NB4 (cell line): ENCODE results near the gene ZBTB20.

ENCODE experiments used
- DNase-seq: peaks from one replicate; pipeline ENCODE4 v3.0.0; 2010; ENCODE audit warnings: low read depth
- H3K4me3 ChIP-seq: one replicate; pipeline ENCODE4 v1.5.1; 2011; ENCODE audit warnings: mild to moderate bottlenecking, low read depth, low read length, moderate library complexity
- MAX ChIP-seq: IDR thresholded peaks from 2 replicates; pipeline ENCODE4 v1.6.1; 2011; ENCODE audit warnings: low read depth, low read length
- MYC ChIP-seq: IDR thresholded peaks from 2 replicates; pipeline ENCODE4 v1.6.1; 2011; ENCODE audit warnings: low read depth, low read length
- POLR2A ChIP-seq: IDR thresholded peaks from 2 replicates; pipeline ENCODE4 v1.6.1; 2011; ENCODE audit warnings: mild to moderate bottlenecking; ENCODE audit not compliant: insufficient read length; ENCODE audit errors: extremely low read depth
- TF ChIP-seq, protein P1 (sequence below): IDR thresholded peaks from one replicate; pipeline ENCODE4 v1.5.1; 2012; ENCODE audit warnings: low read depth, low read length

The ZBTB20 gene

DNA sequence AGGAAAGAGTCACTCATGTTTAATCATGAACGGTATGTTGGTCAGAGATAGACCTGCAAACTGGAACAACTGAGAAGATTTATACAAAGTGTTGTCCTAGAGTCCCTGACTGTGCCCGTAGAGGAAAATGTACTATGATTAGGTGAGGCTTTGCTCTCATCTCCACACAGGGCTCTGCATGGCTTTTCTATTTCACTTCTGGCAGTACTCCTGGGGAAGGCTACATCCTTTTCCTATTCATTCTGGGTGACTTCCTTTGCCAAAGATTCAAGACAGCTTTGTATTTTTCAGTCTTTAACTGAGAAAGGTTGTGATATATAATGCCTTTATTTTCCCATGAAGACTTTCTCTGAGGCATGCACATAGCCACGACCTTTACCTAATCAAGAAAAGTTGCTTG lies 414.7 kb downstream of the ZBTB20 start:
- DNase-seq = no peak
- TF ChIP-seq MAX = no peak
- no peak for TF ChIP-seq POLR2A
- TF ChIP-seq, protein P1, sequence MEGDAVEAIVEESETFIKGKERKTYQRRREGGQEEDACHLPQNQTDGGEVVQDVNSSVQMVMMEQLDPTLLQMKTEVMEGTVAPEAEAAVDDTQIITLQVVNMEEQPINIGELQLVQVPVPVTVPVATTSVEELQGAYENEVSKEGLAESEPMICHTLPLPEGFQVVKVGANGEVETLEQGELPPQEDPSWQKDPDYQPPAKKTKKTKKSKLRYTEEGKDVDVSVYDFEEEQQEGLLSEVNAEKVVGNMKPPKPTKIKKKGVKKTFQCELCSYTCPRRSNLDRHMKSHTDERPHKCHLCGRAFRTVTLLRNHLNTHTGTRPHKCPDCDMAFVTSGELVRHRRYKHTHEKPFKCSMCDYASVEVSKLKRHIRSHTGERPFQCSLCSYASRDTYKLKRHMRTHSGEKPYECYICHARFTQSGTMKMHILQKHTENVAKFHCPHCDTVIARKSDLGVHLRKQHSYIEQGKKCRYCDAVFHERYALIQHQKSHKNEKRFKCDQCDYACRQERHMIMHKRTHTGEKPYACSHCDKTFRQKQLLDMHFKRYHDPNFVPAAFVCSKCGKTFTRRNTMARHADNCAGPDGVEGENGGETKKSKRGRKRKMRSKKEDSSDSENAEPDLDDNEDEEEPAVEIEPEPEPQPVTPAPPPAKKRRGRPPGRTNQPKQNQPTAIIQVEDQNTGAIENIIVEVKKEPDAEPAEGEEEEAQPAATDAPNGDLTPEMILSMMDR = no peak
- no peak for TF ChIP-seq MYC

GRCh38 chr3:114730397-114730796 lies 416.7 kb downstream of the ZBTB20 start:
- H3K4me3 ChIP-seq = no peak overlapping the region
- no peak for DNase-seq
- TF ChIP-seq, protein P1 = no peak
- TF ChIP-seq POLR2A (no peak), MYC (no peak), MAX (no peak)

More for the DNA sequence above, 414.7 kb downstream of the ZBTB20 start:
- no peak overlapping the region for H3K4me3 ChIP-seq

- DNase-seq = no peak
- no peak overlapping the region for H3K4me3 ChIP-seq
- TF ChIP-seq MAX (no peak), MYC (no peak)
- TF ChIP-seq, protein P1 = no peak
Observed at GRCh38 chr3:114727373-114727772, 419.7 kb downstream of the ZBTB20 start.

- no peak overlapping the region for H3K4me3 ChIP-seq
- no peak for DNase-seq
- TF ChIP-seq MYC (no peak), MAX (no peak), POLR2A (no peak)
- TF ChIP-seq, protein P1 = no peak
Observed at GRCh38 chr3:114725966-114726365, 421.1 kb downstream of the ZBTB20 start.

- DNase-seq = no peak
- no peak overlapping the region for H3K4me3 ChIP-seq
- TF ChIP-seq POLR2A (no peak), MAX (no peak), MYC (no peak)
- TF ChIP-seq, protein P1 = no peak
Observed at GRCh38 chr3:114722530-114722929, 424.6 kb downstream of the ZBTB20 start.

- no peak for DNase-seq
- no peak for TF ChIP-seq MYC
- TF ChIP-seq MAX = no peak
- no peak for TF ChIP-seq POLR2A
- TF ChIP-seq, protein P1 = no peak
Observed at GRCh38 chr3:114721864-114722263, 425.2 kb downstream of the ZBTB20 start.

More at GRCh38 chr3:114721864-114722263, 425.2 kb downstream of the ZBTB20 start:
- no peak overlapping the region for H3K4me3 ChIP-seq
